ENCODE measurements around the gene SIPA1L3.
"Not testable (repeated sequence)": the region's sequence is repeated elsewhere in the genome, so short reads cannot be mapped to it uniquely, and the experiment has no call there.

Gene SIPA1L3

GRCh38 chr19:38223617-38224013 is 316.6 kb downstream of the SIPA1L3 start:
- DNase-seq = no peak

DNA sequence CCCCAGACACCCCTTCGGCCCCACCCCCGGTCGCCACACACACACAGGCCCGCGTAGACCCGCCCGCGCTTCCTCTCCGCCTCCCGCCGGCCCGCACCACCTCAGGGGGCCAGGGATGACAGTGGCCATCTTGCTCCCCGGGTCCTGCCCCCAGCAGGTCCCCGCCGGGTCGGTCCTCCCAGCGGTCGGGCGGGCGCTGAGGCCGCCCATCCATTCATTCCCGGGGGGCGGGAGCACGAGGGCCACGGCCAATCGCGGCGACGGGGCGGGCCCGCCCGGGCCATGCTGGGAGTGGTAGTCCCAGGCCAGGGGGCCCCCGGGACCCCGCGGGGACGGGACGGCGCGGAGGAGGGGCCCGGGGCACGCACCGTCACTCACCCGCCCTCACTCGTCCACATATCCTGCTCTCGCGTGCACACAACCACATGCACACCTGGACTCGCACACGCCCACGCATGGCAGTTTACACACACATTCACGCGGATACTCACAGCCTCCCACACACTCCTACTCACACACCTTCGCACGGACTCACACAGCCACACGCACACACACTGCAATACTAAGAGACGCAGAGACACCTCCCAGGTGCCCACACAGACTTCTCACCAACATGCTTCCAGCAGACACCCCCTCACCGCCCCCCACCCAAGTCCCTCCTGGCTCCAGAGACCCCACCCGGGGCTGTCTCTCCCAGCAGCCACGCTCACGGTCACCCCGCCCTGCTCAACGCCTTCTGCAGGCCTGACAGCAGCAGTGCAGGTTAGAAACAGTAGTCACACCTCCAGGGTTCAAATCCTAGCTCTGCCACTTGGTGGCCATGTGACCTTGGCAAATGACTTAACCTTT is 317.2 kb downstream of the SIPA1L3 start, which contains the start of gene DPF1:
Gene DPF1, minus strand, starts transcription at position 209 of the 849 bp plus-strand sequence. Its CDS starts 80 bp downstream, at position 129.
- peak; percentile 23 to 88 for DNase-seq

GRCh38 chr19:38224863-38225218 is 317.8 kb downstream of the SIPA1L3 start:
- DNase-seq = not testable (repeated sequence)

DNA sequence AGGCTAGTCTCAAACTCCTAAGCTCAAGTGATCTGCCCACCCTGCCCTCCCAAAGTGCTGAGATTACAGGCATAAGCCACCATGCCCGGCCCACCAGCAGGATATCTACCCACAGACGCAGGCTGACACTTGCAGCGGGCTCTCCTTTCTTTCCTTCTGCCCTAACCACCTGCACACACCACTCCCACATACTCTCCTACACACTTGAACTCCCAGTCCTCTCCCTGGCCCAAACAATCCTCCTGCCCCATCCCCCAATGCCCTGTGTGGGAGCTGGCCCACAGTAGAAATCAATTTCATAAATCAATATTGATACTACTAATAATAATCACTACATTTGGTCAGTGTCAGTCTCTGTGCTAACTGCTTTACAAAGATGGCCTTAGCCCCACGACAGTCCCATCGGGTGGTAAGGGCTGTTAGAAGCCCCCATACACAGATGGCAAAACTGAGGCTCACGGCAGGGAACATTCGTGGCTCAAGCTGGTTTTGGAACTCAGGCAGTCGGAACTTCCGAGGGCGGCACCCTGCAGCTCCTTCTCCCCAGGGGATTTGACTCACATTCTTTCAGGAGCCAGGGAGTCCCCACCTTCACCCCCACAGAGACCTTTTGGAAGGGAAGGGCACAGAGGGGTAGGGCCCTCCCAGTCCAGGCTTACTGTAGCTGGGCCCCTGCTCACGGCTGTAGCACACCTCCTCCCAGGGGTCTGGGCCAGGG is 320.4 kb downstream of the SIPA1L3 start:
- no peak for DNase-seq

DNA sequence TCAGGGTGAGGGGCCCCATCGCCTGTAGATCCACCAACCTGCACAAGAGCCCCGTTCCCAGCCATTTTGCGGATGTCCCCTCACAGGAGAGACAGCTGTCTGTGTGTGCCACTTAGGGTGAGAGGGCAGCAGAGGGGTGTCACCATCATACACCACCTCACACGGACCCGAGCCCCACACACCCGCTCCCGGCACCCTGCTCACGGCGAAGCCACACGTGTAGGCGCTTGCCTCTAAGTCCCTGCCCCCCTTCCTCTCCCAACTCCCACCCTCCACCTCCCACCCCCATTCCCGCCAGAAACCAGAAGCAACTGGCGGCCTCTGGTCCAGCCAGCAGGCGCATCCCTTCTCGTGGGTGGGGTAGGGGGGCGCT is 321.0 kb downstream of the SIPA1L3 start:
- DNase-seq = no peak

DNA sequence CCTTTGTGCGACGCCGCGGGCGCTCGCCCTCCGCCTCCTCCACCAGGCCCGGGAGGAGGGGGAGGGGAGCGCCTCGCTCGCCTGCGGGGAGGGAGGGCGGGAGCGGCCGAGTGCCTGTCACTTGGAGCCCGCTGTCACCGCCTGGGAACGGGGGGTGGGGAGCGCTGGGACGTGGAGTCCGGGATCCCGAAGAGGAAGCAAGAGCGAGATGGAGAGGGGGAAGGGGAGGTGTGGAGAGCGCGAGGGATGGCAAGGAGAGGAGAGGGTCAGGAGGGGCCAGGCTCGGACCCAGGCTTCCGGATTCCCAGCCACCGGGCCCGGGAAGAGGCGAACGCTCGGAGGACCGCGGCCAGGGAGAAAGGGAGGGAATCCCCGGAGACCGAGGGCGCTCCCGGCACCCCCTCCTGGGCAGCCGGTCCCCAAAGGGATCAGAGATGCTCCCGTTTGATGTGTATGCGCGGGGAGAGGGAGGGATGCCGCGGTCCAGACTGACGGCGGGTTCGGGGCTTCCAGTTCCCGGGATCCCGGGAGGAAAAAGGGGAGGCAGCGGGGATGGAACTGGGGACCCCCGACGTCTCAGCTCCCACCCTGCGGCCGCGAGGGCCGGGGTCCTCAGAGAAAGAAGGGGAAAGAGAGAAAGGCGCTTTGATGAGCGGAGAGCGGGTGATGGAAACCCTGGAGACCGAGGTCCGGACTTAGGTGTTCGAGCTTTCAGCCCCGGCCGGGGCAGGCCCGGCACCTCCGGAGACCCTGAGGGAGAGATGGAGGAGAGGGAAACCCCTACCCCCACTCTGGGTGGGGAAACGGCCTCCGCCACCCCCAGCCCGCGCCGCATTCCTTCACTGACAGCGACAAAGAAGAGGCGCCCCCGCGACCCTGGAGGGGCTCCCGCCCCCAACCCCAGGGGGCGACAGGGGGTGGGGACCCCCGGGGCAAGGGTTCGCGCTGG is 321.8 kb downstream of the SIPA1L3 start:
- DNase-seq = no peak

- peak; percentile 17 to 89 for DNase-seq
Observed at GRCh38 chr19:38229585-38230073, 322.6 kb downstream of the SIPA1L3 start.

DNA sequence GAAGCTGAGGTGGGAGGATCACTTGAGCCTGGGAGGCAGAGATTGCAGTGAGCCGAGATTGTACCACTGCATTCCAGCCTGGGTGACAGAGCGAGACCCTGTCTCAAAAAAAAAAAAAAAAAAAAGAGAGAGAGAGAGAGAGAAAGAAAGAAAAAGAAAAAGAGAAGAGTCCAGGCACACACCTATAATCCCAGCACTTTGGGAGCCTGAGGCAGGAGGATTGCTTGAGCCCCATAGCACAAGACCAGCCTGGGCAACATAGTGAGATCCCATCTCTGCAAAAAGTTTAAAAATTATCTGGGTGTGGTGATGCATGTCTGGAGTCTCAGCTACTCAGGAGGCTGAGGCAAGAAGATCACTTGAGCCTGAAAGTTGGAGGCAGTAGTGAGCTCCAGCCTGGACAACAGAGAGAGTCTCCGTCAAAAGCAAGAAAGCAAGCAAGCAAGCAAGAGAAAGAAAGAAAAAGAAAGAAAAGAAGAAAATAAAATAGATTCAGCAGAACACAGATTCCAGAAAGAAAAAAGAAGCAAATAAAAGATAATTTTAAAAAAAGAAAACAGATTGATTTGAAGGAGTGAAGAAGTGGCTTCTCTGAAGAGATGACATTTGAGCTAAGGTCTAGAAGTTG is 323.6 kb downstream of the SIPA1L3 start:
- not testable (repeated sequence) for DNase-seq

GRCh38 chr19:38231918-38232317 is 324.9 kb downstream of the SIPA1L3 start:
- no peak for DNase-seq

- peak; percentile 50 to 82 for DNase-seq
Observed at GRCh38 chr19:38233740-38234251, 326.8 kb downstream of the SIPA1L3 start.

- DNase-seq = no peak
Observed at GRCh38 chr19:38234615-38235014, 327.6 kb downstream of the SIPA1L3 start.

GRCh38 chr19:38239816-38240215 is 332.8 kb downstream of the SIPA1L3 start:
- no peak for DNase-seq

GRCh38 chr19:38243279-38243673 is 336.3 kb downstream of the SIPA1L3 start:
- no peak for DNase-seq

DNA sequence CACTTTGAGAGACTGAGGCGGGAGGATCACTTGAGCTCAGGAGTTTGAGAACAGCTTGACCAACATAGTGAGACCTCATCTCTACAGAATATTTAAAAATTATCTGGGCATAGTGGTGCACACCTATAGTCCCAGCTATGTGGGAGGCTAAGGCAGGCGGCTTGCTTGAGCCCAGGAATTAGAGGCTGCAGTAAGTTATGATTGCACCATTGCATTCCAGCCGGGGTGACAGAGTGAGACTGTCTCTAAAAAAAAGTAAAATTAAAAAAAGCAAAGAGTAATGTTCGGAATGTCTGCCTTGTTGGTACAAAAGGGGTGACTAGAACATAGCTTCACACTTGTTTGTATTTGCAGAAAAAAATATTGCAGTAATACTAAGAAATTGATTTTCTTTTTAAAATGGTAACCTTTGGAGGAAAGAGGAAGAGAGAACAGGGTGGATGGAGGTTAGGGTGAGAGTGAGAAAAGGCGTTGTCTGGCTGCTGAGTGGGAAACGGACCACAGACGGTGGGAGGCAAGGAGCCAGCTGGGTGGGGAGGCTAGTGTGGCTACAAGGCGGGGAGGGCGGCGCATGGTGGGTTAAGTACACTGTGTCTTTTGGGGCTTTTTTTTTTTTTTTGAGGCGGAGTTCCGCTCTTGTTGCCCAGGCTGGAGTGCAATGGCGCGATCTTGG is 339.0 kb downstream of the SIPA1L3 start:
- no peak for DNase-seq

DNA sequence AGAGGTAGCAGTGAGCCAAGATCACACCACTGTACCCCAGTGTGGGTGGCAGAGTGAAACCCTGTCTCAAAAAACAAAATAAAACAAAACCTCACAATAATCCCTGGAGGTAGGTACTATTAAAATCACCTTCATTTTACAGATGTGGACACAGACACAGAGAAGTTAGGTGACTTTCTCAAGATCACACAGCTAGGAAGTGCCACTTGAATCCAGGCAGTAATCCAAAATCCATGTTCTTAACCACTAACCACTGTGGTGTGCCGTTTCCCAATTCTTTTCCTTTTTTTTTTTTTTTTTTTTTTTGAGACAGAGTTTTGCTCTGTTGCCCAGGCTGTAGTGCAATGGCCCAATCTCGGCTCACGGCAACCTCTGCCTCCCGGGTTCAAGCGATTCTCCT is 340.1 kb downstream of the SIPA1L3 start:
- no peak for DNase-seq

- no peak for DNase-seq
Observed at GRCh38 chr19:38247734-38248268, 340.8 kb downstream of the SIPA1L3 start.

- DNase-seq = no peak
Observed at GRCh38 chr19:38248421-38248820, 341.4 kb downstream of the SIPA1L3 start.

GRCh38 chr19:38250428-38250820 is 343.4 kb downstream of the SIPA1L3 start:
- DNase-seq = no peak

DNA sequence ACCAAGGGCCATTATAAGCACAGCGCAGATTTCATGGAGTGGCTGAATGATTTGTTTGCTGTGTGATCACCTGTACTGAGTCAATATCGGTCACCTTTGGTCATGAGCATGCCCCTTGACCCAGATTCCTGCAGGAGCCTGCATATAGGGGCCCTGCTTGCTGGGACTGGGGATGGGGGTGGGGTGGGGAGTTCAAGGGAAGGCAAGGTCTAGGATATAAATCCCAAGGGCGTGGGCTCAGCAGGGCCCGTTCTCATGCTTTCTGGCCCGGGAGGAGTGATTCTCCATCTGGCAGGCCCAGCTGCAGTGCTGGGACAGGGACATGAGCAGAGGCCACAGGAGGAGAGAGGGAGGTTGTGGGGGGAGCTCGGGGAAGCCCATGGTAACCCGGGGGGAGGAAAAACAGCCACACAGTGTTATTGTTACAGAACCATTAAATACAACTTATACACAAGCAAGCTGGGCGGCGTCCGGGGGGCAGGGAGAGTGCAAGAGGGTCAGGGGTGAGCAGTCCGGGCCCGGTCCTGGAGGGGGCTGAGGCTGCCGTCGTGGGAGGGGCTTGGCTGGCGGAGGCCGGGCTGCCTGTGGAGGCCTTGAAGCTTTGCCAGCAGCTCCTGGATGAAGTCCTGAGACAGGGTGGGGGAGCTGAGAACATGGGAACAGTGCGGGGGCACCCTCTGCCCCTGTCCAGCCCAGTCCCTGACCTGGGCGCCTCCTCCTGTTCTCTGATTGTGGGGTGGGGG is 344.0 kb downstream of the SIPA1L3 start:
- DNase-seq = peak; percentile 41 to 79

DNA sequence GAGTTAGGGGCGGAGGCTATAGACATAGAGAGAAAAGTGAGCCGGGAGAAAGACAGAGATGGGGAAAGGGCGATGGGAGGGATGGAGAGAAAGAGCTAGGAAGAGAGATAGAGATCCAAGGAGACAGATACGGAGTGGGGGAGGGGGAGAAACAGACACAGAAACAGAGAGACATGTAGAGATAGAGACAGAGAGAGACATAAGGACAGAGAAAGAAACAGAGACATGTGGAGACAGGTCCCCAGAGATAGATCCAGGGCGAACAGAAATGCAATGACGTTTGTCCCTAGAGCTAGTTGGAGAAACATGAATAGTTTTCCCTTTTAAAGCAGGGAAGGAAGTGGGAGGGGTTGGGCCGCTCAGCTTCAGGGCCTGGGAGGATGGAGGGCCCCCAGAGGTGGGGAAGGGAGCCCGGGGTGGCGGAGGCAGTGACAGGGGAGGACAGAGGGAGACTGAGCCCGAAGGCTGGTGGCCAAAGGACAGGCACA is 344.6 kb downstream of the SIPA1L3 start:
- DNase-seq = peak in 1 of 2 experiments; percentile 59

Measured in NCI-H446 (cell line).